HepG2 (cell line): ENCODE measurements around the gene ESYT1. TPM values are rescaled to one million over a fixed set of nuclear protein-coding genes. Genes with fewer than 3 reads are reported as not detected.

Experiments
- AKAP8 ChIP-seq: sonication (generic); formaldehyde crosslinking; IDR thresholded peaks from 2 replicates; pipeline ENCODE4 v1.5.1; 2020; ENCODE audit warnings: mild to moderate bottlenecking, missing genetic modification reagents
- BRCA1 ChIP-seq: sonication (generic); formaldehyde crosslinking; IDR thresholded peaks from 2 replicates; pipeline ENCODE4 v1.4.0; 2020; ENCODE audit warnings: missing genetic modification reagents
- CC2D1A ChIP-seq: sonication (generic); formaldehyde crosslinking; IDR thresholded peaks from 2 replicates; pipeline ENCODE4 v1.8.1; 2023; ENCODE audit warnings: mild to moderate bottlenecking, missing genetic modification reagents
- CCDC6 ChIP-seq: sonication (generic); formaldehyde crosslinking; IDR thresholded peaks from 2 replicates; pipeline ENCODE4 v1.8.1; 2022; ENCODE audit warnings: mild to moderate bottlenecking, missing genetic modification reagents, moderate library complexity
- ELF1 ChIP-seq: sonication (generic); formaldehyde crosslinking; IDR thresholded peaks from 2 replicates; pipeline ENCODE4 v1.4.0; 2020; ENCODE audit warnings: missing genetic modification reagents
- FOXO1 ChIP-seq: sonication (generic); formaldehyde crosslinking; IDR thresholded peaks from 2 replicates; pipeline ENCODE4 v1.4.0; 2020; ENCODE audit warnings: missing genetic modification reagents
- FOXP1 ChIP-seq, 2 experiments: fragments of 450-650 bp in 1 of 2; IDR thresholded peaks; 2 replicates each; pipeline ENCODE4 v1.6.1; 2017 to 2018; ENCODE audit warnings: antibody characterized with exemption in 1 of 2
- KDM6A ChIP-seq: IDR thresholded peaks from 2 replicates; pipeline ENCODE4 v1.6.1; 2016; ENCODE audit warnings: low read depth
- MIER2 ChIP-seq: IDR thresholded peaks from 2 replicates; pipeline ENCODE4 v1.6.1; 2016; ENCODE audit warnings: missing biosample characterization, missing genetic modification reagents
- MZF1 ChIP-seq: sonication (generic); formaldehyde crosslinking; IDR thresholded peaks from 2 replicates; pipeline ENCODE4 v1.8.1; 2023; ENCODE audit warnings: mild to moderate bottlenecking, missing genetic modification reagents, borderline replicate concordance
- NCOA5 ChIP-seq: sonication (generic); formaldehyde crosslinking; IDR thresholded peaks from 2 replicates; pipeline ENCODE4 v1.4.0; 2020; ENCODE audit warnings: missing genetic modification reagents
- PAWR ChIP-seq: sonication (generic); formaldehyde crosslinking; IDR thresholded peaks from 2 replicates; pipeline ENCODE4 v1.4.0; 2020; ENCODE audit warnings: missing genetic modification reagents, mild to moderate bottlenecking, borderline replicate concordance
- SMAD9 ChIP-seq: sonication (generic); formaldehyde crosslinking; IDR thresholded peaks from 2 replicates; pipeline ENCODE4 v1.5.1; 2020; ENCODE audit warnings: mild to moderate bottlenecking, missing genetic modification reagents
- SP5 ChIP-seq: IDR thresholded peaks from 2 replicates; pipeline ENCODE4 v1.6.1; 2016; ENCODE audit warnings: low read depth, borderline replicate concordance
- YEATS2 ChIP-seq: sonication (generic); formaldehyde crosslinking; IDR thresholded peaks from 2 replicates; pipeline ENCODE4 v1.4.0; 2020; ENCODE audit warnings: missing genetic modification reagents, borderline replicate concordance
- ZBTB21 ChIP-seq: sonication (generic); formaldehyde crosslinking; IDR thresholded peaks from 2 replicates; pipeline ENCODE4 v1.4.0; 2020; ENCODE audit warnings: missing genetic modification reagents
- ZBTB42 ChIP-seq: sonication (generic); formaldehyde crosslinking; IDR thresholded peaks from 2 replicates; pipeline ENCODE4 v1.5.0; 2020; ENCODE audit warnings: mild to moderate bottlenecking, missing genetic modification reagents
- ZNF260 ChIP-seq: sonication (generic); formaldehyde crosslinking; IDR thresholded peaks from 2 replicates; pipeline ENCODE4 v1.4.0; 2020; ENCODE audit warnings: missing genetic modification reagents, low read depth, mild to moderate bottlenecking, borderline replicate concordance
- ZNF431 ChIP-seq: sonication (generic); formaldehyde crosslinking; IDR thresholded peaks from 2 replicates; pipeline ENCODE4 v1.9.0; 2022; ENCODE audit warnings: missing genetic modification reagents, low read depth, mild to moderate bottlenecking, borderline replicate concordance
- ZNF547 ChIP-seq: sonication (generic); formaldehyde crosslinking; IDR thresholded peaks from 2 replicates; pipeline ENCODE4 v1.5.1; 2020; ENCODE audit warnings: mild to moderate bottlenecking, missing genetic modification reagents
- ZNF570 ChIP-seq: sonication (generic); formaldehyde crosslinking; IDR thresholded peaks from 2 replicates; pipeline ENCODE4 v1.4.0; 2020; ENCODE audit warnings: mild to moderate bottlenecking, missing genetic modification reagents, borderline replicate concordance
- ZNF703 ChIP-seq: sonication (generic); formaldehyde crosslinking; IDR thresholded peaks from 2 replicates; pipeline ENCODE4 v1.5.1; 2020; ENCODE audit warnings: missing genetic modification reagents, mild to moderate bottlenecking, moderate library complexity, borderline replicate concordance
- ZNF746 ChIP-seq: sonication (generic); formaldehyde crosslinking; IDR thresholded peaks from 2 replicates; pipeline ENCODE4 v1.8.0; 2022; ENCODE audit warnings: mild to moderate bottlenecking, missing genetic modification reagents
- ZNF773 ChIP-seq: sonication (generic); formaldehyde crosslinking; IDR thresholded peaks from 2 replicates; pipeline ENCODE4 v1.4.0; 2020; ENCODE audit warnings: missing genetic modification reagents, borderline replicate concordance
- ZNF839 ChIP-seq: sonication (generic); formaldehyde crosslinking; IDR thresholded peaks from 2 replicates; pipeline ENCODE4 v1.4.0; 2020; ENCODE audit warnings: missing genetic modification reagents, mild to moderate bottlenecking, borderline replicate concordance
- ZSCAN22 ChIP-seq: sonication (generic); formaldehyde crosslinking; IDR thresholded peaks from 2 replicates; pipeline ENCODE4 v1.4.0; 2020; ENCODE audit warnings: mild to moderate bottlenecking, missing genetic modification reagents
- polyA plus RNA-seq, 8 experiments: library from polyadenylated mRNA; depleted of rRNA in 3 of 8; stranded (reverse) in 7 of 8; unstranded in 1 of 8; fragments of >200 nt; fragmentation: Illumina TruSeq in 4 of 8; extraction: Trizol in 4 of 8; gene quantifications; 2 replicates each; pipeline versions ENCODE4 v1.2.1 to v1.2.3, GENCODE V29; 2011 to 2016; ENCODE audit warnings: low read depth in 4 of 8, missing spikeins in 1 of 8, mixed read lengths in 1 of 8; ENCODE audit not compliant: insufficient read depth in 1 of 8
- total RNA-seq, 5 experiments: library from RNA; depleted of rRNA; stranded (reverse); fragments of >200 nt; fragmentation: Illumina TruSeq; extraction: Trizol; gene quantifications; 2 replicates each; pipeline ENCODE4 v1.2.3, GENCODE V29; 2016; ENCODE audit warnings: low read depth in 1 of 5
- TF ChIP-seq, protein P1 (sequence below): sonication (generic); formaldehyde crosslinking; IDR thresholded peaks from 2 replicates; pipeline ENCODE4 v1.4.0; 2020; ENCODE audit warnings: low read depth, mild to moderate bottlenecking, missing genetic modification reagents
- TF ChIP-seq, protein P2 (sequence below): sonication (generic); formaldehyde crosslinking; conservative IDR thresholded peaks from 2 replicates; pipeline ENCODE4 v1.8.0; 2022; ENCODE audit warnings: mild to moderate bottlenecking, moderate library complexity, missing genetic modification reagents
- TF ChIP-seq, protein P3 (sequence below): sonication (generic); formaldehyde crosslinking; IDR thresholded peaks from 2 replicates; pipeline ENCODE4 v1.8.0; 2022; ENCODE audit warnings: mild to moderate bottlenecking, missing genetic modification reagents, moderate library complexity

Gene ESYT1
- total and polyA plus RNA-seq, 2 of the 13 experiments (the other 11 are each of a cell fraction or from before 2014, with no cell fraction given): 66.9 to 71.0 TPM

- 0 out of 2 replicates have a peak, but pooled peaks have one; percentile 49 for TF ChIP-seq ZNF773 (CRISPR knock-in tag)
- no peak for TF ChIP-seq CCDC6 (CRISPR knock-in tag)
- no peak for TF ChIP-seq FOXP1 (IDR thresholded peaks at IDR 0.05)
- 0 out of 2 replicates have a peak, but pooled peaks have one; percentile 5 for TF ChIP-seq FOXP1 (CRISPR knock-in tag; IDR thresholded peaks at IDR 0.05)
- no peak for TF ChIP-seq ZBTB42
- TF ChIP-seq, protein P1, sequence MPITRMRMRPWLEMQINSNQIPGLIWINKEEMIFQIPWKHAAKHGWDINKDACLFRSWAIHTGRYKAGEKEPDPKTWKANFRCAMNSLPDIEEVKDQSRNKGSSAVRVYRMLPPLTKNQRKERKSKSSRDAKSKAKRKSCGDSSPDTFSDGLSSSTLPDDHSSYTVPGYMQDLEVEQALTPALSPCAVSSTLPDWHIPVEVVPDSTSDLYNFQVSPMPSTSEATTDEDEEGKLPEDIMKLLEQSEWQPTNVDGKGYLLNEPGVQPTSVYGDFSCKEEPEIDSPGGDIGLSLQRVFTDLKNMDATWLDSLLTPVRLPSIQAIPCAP (CRISPR knock-in tag): no peak
- TF ChIP-seq SMAD9 (CRISPR knock-in tag): 0 out of 2 replicates have a peak, but pooled peaks have one; percentile 77
- peak; percentile 53; the same call in 1 of the 2 replicates for TF ChIP-seq SP5 (CRISPR knock-in tag)
- TF ChIP-seq ZNF260: no peak
- no peak for TF ChIP-seq ZNF839 (CRISPR knock-in tag)
- no peak for TF ChIP-seq CC2D1A (CRISPR knock-in tag)
- peak; percentile 50 for TF ChIP-seq ELF1 (CRISPR knock-in tag)
- TF ChIP-seq, protein P2, sequence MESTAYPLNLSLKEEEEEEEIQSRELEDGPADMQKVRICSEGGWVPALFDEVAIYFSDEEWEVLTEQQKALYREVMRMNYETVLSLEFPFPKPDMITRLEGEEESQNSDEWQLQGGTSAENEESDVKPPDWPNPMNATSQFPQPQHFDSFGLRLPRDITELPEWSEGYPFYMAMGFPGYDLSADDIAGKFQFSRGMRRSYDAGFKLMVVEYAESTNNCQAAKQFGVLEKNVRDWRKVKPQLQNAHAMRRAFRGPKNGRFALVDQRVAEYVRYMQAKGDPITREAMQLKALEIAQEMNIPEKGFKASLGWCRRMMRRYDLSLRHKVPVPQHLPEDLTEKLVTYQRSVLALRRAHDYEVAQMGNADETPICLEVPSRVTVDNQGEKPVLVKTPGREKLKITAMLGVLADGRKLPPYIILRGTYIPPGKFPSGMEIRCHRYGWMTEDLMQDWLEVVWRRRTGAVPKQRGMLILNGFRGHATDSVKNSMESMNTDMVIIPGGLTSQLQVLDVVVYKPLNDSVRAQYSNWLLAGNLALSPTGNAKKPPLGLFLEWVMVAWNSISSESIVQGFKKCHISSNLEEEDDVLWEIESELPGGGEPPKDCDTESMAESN (CRISPR knock-in tag): no peak
- TF ChIP-seq ZNF746 (CRISPR knock-in tag): peak; percentile 68; the same call in 1 of the 2 replicates
- TF ChIP-seq ZNF547: peak; percentile 73; the same call in 1 of the 2 replicates
- no peak for TF ChIP-seq ZNF570 (CRISPR knock-in tag)
- no peak for TF ChIP-seq KDM6A (CRISPR knock-in tag)
- no peak for TF ChIP-seq ZNF431 (CRISPR knock-in tag)
- no peak for TF ChIP-seq FOXO1 (CRISPR knock-in tag)
- no peak for TF ChIP-seq ZNF703 (CRISPR knock-in tag)
- TF ChIP-seq ZBTB21 (CRISPR knock-in tag): peak; percentile 88
- no peak; the same call in none of the 2 replicates for TF ChIP-seq YEATS2 (CRISPR knock-in tag)
- peak; percentile 24; the same call in 1 of the 2 replicates for TF ChIP-seq ZSCAN22
- TF ChIP-seq BRCA1 (CRISPR knock-in tag): no peak
- no peak for TF ChIP-seq NCOA5
- TF ChIP-seq MZF1 (CRISPR knock-in tag): no peak
- TF ChIP-seq MIER2 (CRISPR knock-in tag): no peak
- TF ChIP-seq, protein P3, sequence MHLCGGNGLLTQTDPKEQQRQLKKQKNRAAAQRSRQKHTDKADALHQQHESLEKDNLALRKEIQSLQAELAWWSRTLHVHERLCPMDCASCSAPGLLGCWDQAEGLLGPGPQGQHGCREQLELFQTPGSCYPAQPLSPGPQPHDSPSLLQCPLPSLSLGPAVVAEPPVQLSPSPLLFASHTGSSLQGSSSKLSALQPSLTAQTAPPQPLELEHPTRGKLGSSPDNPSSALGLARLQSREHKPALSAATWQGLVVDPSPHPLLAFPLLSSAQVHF: no peak
- TF ChIP-seq AKAP8 (CRISPR knock-in tag): peak; percentile 56; the same call in 1 of the 2 replicates
- TF ChIP-seq PAWR (CRISPR knock-in tag): no peak
These were observed at the start of gene ESYT1 (continued) for GRCh38 chr12:56127888-56128669.
